DND-41 (cell line): Measurements from ENCODE around the gene NT5C.

Experiments
- ATAC-seq: fragments of 200-7000 bp; cut with Tn5 transposase; 3 replicates; pipeline ENCODE4 v1.9.1; 2021; ENCODE audit warnings: low read depth; ENCODE audit not compliant: insufficient read depth
- DNase-seq: peaks from one replicate; pipeline ENCODE4 v3.0.0-alpha.2; 2020
- H2AFZ ChIP-seq: 2 replicates; pipeline ENCODE4 v1.6.0; 2012; ENCODE audit warnings: low read depth, low read length
- H3K27ac ChIP-seq: 2 replicates; pipeline ENCODE4 v1.5.1; 2012; ENCODE audit warnings: low read length, inconsistent platforms
- H3K27me3 ChIP-seq: fragments of 200-600 bp; sonication (generic); 2 replicates; pipeline ENCODE4 v1.6.0; 2012; ENCODE audit warnings: low read length, mild to moderate bottlenecking, inconsistent platforms; ENCODE audit not compliant: insufficient read depth, poor library complexity
- H3K36me3 ChIP-seq: 2 replicates; pipeline ENCODE4 v1.5.1; 2012; ENCODE audit warnings: low read length, inconsistent platforms; ENCODE audit not compliant: insufficient read depth
- H3K4me1 ChIP-seq: 2 replicates; pipeline ENCODE4 v1.5.1; 2012; ENCODE audit warnings: mild to moderate bottlenecking, low read length; ENCODE audit not compliant: insufficient read depth
- H3K4me2 ChIP-seq: 2 replicates; pipeline ENCODE4 v1.6.0; 2012; ENCODE audit warnings: mild to moderate bottlenecking, moderate library complexity, low read length, inconsistent platforms; ENCODE audit not compliant: insufficient read depth
- H3K4me3 ChIP-seq, 2 experiments: fragments of 200-600 bp in 1 of 2; shearing (Covaris generic) in 1 of 2; 2 replicates each; pipeline ENCODE4 v1.5.1; 2012 to 2016; ENCODE audit warnings: inconsistent platforms in 2 of 2, low read length in 2 of 2, mild to moderate bottlenecking in 2 of 2, low read depth in 1 of 2, moderate library complexity in 1 of 2
- H3K79me2 ChIP-seq: 2 replicates; pipeline ENCODE4 v1.6.0; 2012; ENCODE audit warnings: low read length, inconsistent platforms; ENCODE audit not compliant: insufficient read depth
- H3K9ac ChIP-seq: 2 replicates; pipeline ENCODE4 v1.6.0; 2012; ENCODE audit warnings: low read depth, mild to moderate bottlenecking, inconsistent platforms, low read length, moderate library complexity
- H3K9me3 ChIP-seq: 2 replicates; pipeline ENCODE4 v1.5.1; 2012; ENCODE audit warnings: low read length, moderate library complexity, mild to moderate bottlenecking, inconsistent platforms; ENCODE audit not compliant: insufficient read depth, severe bottlenecking
- H4K20me1 ChIP-seq: 2 replicates; pipeline ENCODE4 v1.6.0; 2012; ENCODE audit warnings: low read length; ENCODE audit not compliant: insufficient read depth
- CTCF ChIP-seq: IDR thresholded peaks from 2 replicates; pipeline ENCODE4 v1.5.1; 2012; ENCODE audit warnings: borderline replicate concordance, low read length, moderate library complexity, mild to moderate bottlenecking; ENCODE audit not compliant: poor library complexity, severe bottlenecking; ENCODE audit errors: extremely low read depth
- EZH2 ChIP-seq: IDR thresholded peaks from 3 replicates; pipeline ENCODE4 v1.6.1; 2012; ENCODE audit warnings: borderline replicate concordance, low read depth, mild to moderate bottlenecking, moderate library complexity, low read length, inconsistent platforms; ENCODE audit not compliant: severe bottlenecking

Gene NT5C

GRCh38 chr17:75091855-75092327, 39.7 kb downstream of the NT5C start:
- Histone ChIP-seq H3K4me1 (peaks cover 22% of the 10 kb centered on the region), H2AFZ (no peak overlapping the region), H3K27ac (no peak overlapping the region), H3K4me2 (no peak overlapping the region), H3K36me3 (no peaks in the 10 kb centered on the region), H3K9ac (no peak overlapping the region), H3K9me3 (no peaks in the 10 kb centered on the region), H3K27me3 (no peaks in the 10 kb centered on the region), H4K20me1 (no peaks in the 10 kb centered on the region), H3K79me2 (no peaks in the 10 kb centered on the region), H3K4me3 (no peak overlapping the region)
- TF ChIP-seq EZH2: no peak
- TF ChIP-seq CTCF: no peak
- DNase-seq (no peak), ATAC-seq (no peak)

DNA sequence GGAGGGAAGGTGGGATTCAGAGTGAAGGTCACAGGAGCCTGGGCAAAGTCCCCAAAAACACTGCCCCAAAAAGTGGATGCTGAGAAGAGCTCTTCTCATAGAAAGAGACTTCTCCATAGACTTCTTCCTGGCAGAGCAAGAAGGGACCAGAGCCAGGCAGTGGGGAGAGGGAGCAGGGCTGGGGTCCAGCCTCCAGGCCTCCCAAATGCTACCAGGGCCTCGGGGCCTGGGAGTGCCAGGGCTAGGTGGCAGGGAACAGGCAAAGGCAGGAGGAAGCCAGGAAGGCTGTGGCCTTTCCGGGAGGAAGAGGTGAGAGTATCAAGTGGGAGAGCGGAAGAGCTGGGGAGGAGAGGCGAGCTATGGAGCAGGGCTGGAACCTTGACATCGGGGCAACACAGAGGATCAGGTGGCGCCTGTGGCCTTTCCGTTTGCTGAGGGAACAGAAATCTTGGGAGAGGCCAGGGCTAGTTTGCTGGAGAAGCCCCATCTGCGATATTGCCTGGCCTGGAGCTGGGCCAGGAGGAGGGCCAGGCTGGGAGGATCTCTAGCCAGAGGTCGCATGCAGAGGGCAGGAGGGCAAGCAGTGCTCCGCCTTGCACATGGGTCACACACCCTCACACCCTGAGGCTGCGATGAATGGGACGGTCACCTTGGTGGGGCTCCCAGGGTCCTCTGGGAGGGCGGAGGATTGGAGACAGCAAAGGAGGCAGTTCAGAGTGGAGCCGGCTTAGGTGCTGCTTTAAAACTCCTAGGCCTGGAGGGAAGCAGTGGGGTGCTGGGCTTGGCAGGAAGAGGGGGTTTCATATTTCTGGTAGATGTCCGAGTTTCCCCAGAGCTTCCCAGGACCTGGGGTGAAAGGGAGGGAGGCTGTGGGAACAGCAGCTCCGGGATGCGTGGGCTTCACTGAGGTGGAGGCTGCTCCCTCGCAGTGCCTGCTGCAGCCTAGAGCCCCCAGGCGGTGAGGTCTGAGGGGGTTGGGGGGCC, 40.4 kb downstream of the NT5C start:
- Histone ChIP-seq H3K4me2 (no peak overlapping the region), H3K36me3 (no peaks in the 10 kb centered on the region), H3K9me3 (no peaks in the 10 kb centered on the region), H3K27ac (no peak overlapping the region), H4K20me1 (no peaks in the 10 kb centered on the region), H3K4me3 (no peak overlapping the region), H3K4me1 (peaks cover 25% of the 10 kb centered on the region), H3K27me3 (no peaks in the 10 kb centered on the region), H3K79me2 (no peaks in the 10 kb centered on the region), H2AFZ (no peak overlapping the region), H3K9ac (no peak overlapping the region)
- TF ChIP-seq EZH2: no peak
- no peak for TF ChIP-seq CTCF
- ATAC-seq (no peak), DNase-seq (no peak)

DNA sequence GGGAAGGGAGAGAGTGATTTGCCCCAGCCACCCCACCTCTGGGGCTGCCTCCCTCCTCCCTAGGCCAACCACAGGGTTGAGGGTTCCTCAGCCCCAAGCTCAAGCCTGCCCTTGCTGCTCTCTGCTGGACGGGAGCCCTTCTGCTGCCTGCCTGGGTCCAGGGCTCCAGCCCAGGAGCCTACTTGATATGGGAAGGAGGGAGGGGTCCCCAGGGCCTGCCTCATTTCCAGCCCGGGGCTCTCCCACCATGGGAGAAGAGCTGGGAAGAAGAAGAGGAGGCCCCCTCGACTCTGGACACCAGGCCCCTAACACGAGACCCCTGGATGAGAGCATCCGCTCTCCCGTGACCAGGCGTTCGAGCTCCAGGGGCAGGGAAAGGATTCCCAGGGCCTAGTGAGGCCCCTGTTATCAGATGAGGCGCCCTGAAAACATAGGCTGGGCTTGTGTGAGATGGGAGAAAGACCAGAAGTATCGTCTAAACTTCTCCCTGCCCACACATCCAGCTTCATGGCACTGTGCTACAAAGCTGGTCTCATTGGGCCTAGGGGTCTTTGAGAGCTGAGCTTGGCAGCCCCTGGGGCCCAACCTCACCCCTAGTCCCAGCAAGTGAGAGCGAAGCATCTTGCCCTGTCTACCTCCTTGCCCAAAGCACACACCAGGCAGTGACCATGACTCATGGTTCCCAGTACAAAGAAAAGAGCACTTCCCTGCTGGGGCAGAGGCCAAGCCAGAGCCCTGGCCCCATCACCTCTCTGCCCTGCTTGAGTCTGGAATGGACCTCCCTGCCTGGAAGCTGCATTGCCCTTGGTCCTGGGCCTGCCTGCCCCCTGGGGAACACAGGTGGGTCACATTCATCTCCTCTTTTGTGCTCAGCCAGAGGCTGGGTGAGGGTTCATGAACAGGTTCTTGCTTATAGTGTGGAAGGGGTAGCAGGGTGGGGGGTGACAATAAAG, 42.8 kb downstream of the NT5C start:
- H3K9ac ChIP-seq: peak overlapping the region; percentile 76
- H3K27me3 ChIP-seq: no peaks in the 10 kb centered on the region
- peaks cover 35% of the 10 kb centered on the region for H3K4me1 ChIP-seq
- peak overlapping the region; percentile 39 to 68; a peak in 3 of 4 replicates for H3K4me3 ChIP-seq
- H2AFZ ChIP-seq: peak overlapping the region; percentile 83
- TF ChIP-seq CTCF (no peak), EZH2 (no peak)
- no peak for ATAC-seq
- H4K20me1 ChIP-seq: no peaks in the 10 kb centered on the region
- peak overlapping the region; percentile 69 for H3K4me2 ChIP-seq
- no peaks in the 10 kb centered on the region for H3K79me2 ChIP-seq
- H3K36me3 ChIP-seq: no peaks in the 10 kb centered on the region
- no peaks in the 10 kb centered on the region for H3K9me3 ChIP-seq
- no peak for DNase-seq
- peak overlapping the region; percentile 80 for H3K27ac ChIP-seq
